T follicular helper cell (primary cell): Measurements from ENCODE around the gene PLSCR4.
A peak's percentile ranks its signal among the peaks of the same experiment; 100 is the strongest.
"Not testable (repeated sequence)": the region's sequence is repeated elsewhere in the genome, so short reads cannot be mapped to it uniquely, and the experiment has no call there.

Experiments
- DNase-seq: peaks from one replicate; pipeline ENCODE4 v3.0.0-alpha.2; 2020; ENCODE audit warnings: low read depth

PLSCR4 gene

GRCh38 chr3:146247911-146248310 is 3.0 kb downstream of the PLSCR4 start:
- DNase-seq: no peak

GRCh38 chr3:146246526-146246925 is 4.4 kb downstream of the PLSCR4 start:
- DNase-seq: no peak

GRCh38 chr3:146243559-146243958 is 7.3 kb downstream of the PLSCR4 start:
- DNase-seq: no peak

- no peak for DNase-seq
These were observed 9.2 kb downstream of the PLSCR4 start for GRCh38 chr3:146241523-146242240.

GRCh38 chr3:146233487-146233886 is 17.4 kb downstream of the PLSCR4 start:
- no peak for DNase-seq

- no peak for DNase-seq
These were observed 23.4 kb downstream of the PLSCR4 start for GRCh38 chr3:146227486-146227885.

GRCh38 chr3:146226881-146227280 is 24.0 kb downstream of the PLSCR4 start:
- DNase-seq: no peak

- DNase-seq: not testable (repeated sequence)
These were observed 25.4 kb downstream of the PLSCR4 start for GRCh38 chr3:146225458-146225857.

GRCh38 chr3:146223401-146224373 is 27.2 kb downstream of the PLSCR4 start:
- no peak for DNase-seq

GRCh38 chr3:146222204-146223046 is 28.5 kb downstream of the PLSCR4 start:
- no peak for DNase-seq

GRCh38 chr3:146221276-146221675 is 29.6 kb downstream of the PLSCR4 start:
- no peak for DNase-seq

GRCh38 chr3:146218880-146219866 is 31.7 kb downstream of the PLSCR4 start:
- peak; percentile 14 for DNase-seq

GRCh38 chr3:146217324-146217723 is 33.6 kb downstream of the PLSCR4 start:
- no peak for DNase-seq

- DNase-seq: no peak
These were observed 36.4 kb downstream of the PLSCR4 start for GRCh38 chr3:146214493-146214892.

- DNase-seq: no peak
These were observed 41.5 kb downstream of the PLSCR4 start for GRCh38 chr3:146209371-146209770.

- no peak for DNase-seq
These were observed 47.1 kb downstream of the PLSCR4 start for GRCh38 chr3:146203776-146204175.

- DNase-seq: no peak
These were observed 50.3 kb downstream of the PLSCR4 start for GRCh38 chr3:146200461-146201220.

- no peak for DNase-seq
These were observed 51.1 kb downstream of the PLSCR4 start for GRCh38 chr3:146199762-146200161.

- no peak for DNase-seq
These were observed 54.1 kb downstream of the PLSCR4 start for GRCh38 chr3:146196789-146197188.

GRCh38 chr3:146195605-146196004 is 55.3 kb downstream of the PLSCR4 start:
- no peak for DNase-seq
